HEK293 (cell line): ENCODE measurements around the gene SIL1.

Experiments used
- CTCF ChIA-PET: fragments of 350-600 bp; formaldehyde crosslinking; extraction: SDS; loops from one replicate; lab custom pipeline; 2021; ENCODE audit warnings: antibody characterized with exemption; lab: Yijun Ruan, JAX
- POLR2A ChIA-PET: fragments of 300-600 bp; formaldehyde crosslinking; extraction: SDS; loops from one replicate; lab custom pipeline; 2020; ENCODE audit warnings: antibody characterized with exemption, inconsistent platforms; lab: Yijun Ruan, JAX
- H3K27ac ChIP-seq: fragments of 200-500 bp; sonication (Bioruptor generic); 2 replicates; pipeline ENCODE4 v1.5.1; 2014; ENCODE audit warnings: low read depth, low read length, control low read depth, inconsistent platforms; ENCODE audit errors: extremely low read depth
- H3K36me3 ChIP-seq, 2 experiments: fragments of 200-500 bp in 1 of 2; sonication (Bioruptor generic) in 1 of 2; 1 replicate in 1 of 2; 2 replicates in 1 of 2; pipeline ENCODE4 v1.5.1; 2014 to 2017; ENCODE audit warnings: inconsistent platforms in 2 of 2, low read length in 2 of 2; ENCODE audit not compliant: control insufficient read depth in 2 of 2, insufficient read depth in 1 of 2
- H3K4me1 ChIP-seq: fragments of 200-500 bp; sonication (Bioruptor generic); 2 replicates; pipeline ENCODE4 v1.5.1; 2014; ENCODE audit warnings: mild to moderate bottlenecking, low read length, inconsistent platforms; ENCODE audit not compliant: control insufficient read depth, insufficient read depth
- H3K4me3 ChIP-seq: 2 replicates; pipeline ENCODE4 v1.5.1; 2011; ENCODE audit warnings: low read depth, mild to moderate bottlenecking, control low read depth, low read length, moderate library complexity
- H3K9me3 ChIP-seq: fragments of 200-500 bp; sonication (Bioruptor generic); 2 replicates; pipeline ENCODE4 v1.5.1; 2014; ENCODE audit warnings: low read depth, low read length, inconsistent platforms; ENCODE audit not compliant: control insufficient read depth, insufficient read depth
- GLI2 ChIP-seq: fragments of 450-650 bp; formaldehyde crosslinking; IDR thresholded peaks from 2 replicates; pipeline ENCODE4; 2017; ENCODE audit warnings: missing biosample characterization, missing genetic modification characterization, low read depth, borderline replicate concordance
- GLIS2 ChIP-seq: fragments of 450-650 bp; formaldehyde crosslinking; IDR thresholded peaks from 2 replicates; pipeline ENCODE4 v1.5.1; 2016; ENCODE audit warnings: missing biosample characterization, missing genetic modification characterization
- KLF10 ChIP-seq: fragments of 450-650 bp; IDR thresholded peaks from 2 replicates; pipeline ENCODE4 v1.5.1; 2018; ENCODE audit warnings: missing biosample characterization, mild to moderate bottlenecking, missing genetic modification characterization
- PATZ1 ChIP-seq: fragments of 450-650 bp; formaldehyde crosslinking; IDR thresholded peaks from 2 replicates; pipeline ENCODE4 v1.5.1; 2016; ENCODE audit warnings: missing biosample characterization, missing genetic modification characterization
- PRDM1 ChIP-seq: fragments of 450-650 bp; formaldehyde crosslinking; IDR thresholded peaks from 2 replicates; pipeline ENCODE4; 2016; ENCODE audit warnings: missing biosample characterization, missing genetic modification characterization
- SCRT1 ChIP-seq: fragments of 450-650 bp; formaldehyde crosslinking; IDR thresholded peaks from 2 replicates; pipeline ENCODE4 v1.5.1; 2016; ENCODE audit warnings: missing biosample characterization, missing genetic modification characterization, borderline replicate concordance
- SCRT2 ChIP-seq: fragments of 450-650 bp; formaldehyde crosslinking; IDR thresholded peaks from 2 replicates; pipeline ENCODE4 v1.5.1; 2016; ENCODE audit warnings: missing biosample characterization, missing genetic modification characterization
- SP7 ChIP-seq: fragments of 450-650 bp; formaldehyde crosslinking; IDR thresholded peaks from 2 replicates; pipeline ENCODE4 v1.5.1; 2016; ENCODE audit warnings: missing biosample characterization, missing genetic modification characterization
- ZNF138 ChIP-seq: fragments of 450-650 bp; formaldehyde crosslinking; IDR thresholded peaks from 2 replicates; pipeline ENCODE4 v1.5.1; 2016; ENCODE audit warnings: missing biosample characterization, missing genetic modification characterization, borderline replicate concordance
- ZNF211 ChIP-seq: fragments of 450-650 bp; formaldehyde crosslinking; IDR thresholded peaks from 2 replicates; pipeline ENCODE4 v1.5.1; 2016; ENCODE audit warnings: low read depth, missing biosample characterization, missing genetic modification characterization
- ZNF37A ChIP-seq: fragments of 450-650 bp; IDR thresholded peaks from 2 replicates; pipeline ENCODE4 v1.5.1; 2018; ENCODE audit warnings: missing biosample characterization, missing genetic modification characterization
- ZNF501 ChIP-seq: fragments of 450-650 bp; formaldehyde crosslinking; IDR thresholded peaks from 2 replicates; pipeline ENCODE4 v1.5.1; 2016; ENCODE audit warnings: missing biosample characterization, missing genetic modification characterization
- ZNF510 ChIP-seq: fragments of 450-650 bp; formaldehyde crosslinking; IDR thresholded peaks from 2 replicates; pipeline ENCODE4 v1.5.1; 2018; ENCODE audit warnings: mild to moderate bottlenecking, missing genetic modification characterization, missing biosample characterization; ENCODE audit not compliant: insufficient replicate concordance
- ZNF544 ChIP-seq: fragments of 450-650 bp; formaldehyde crosslinking; IDR thresholded peaks from 2 replicates; pipeline ENCODE4 v1.5.0; 2017; ENCODE audit warnings: missing biosample characterization, missing genetic modification characterization
- ZNF621 ChIP-seq: fragments of 450-650 bp; formaldehyde crosslinking; IDR thresholded peaks from 2 replicates; pipeline ENCODE4 v1.5.1; 2017; ENCODE audit warnings: missing biosample characterization, missing genetic modification characterization
- ZNF624 ChIP-seq: fragments of 450-650 bp; formaldehyde crosslinking; IDR thresholded peaks from 2 replicates; pipeline ENCODE4 v1.5.1; 2017; ENCODE audit warnings: missing biosample characterization, missing genetic modification characterization
- ZNF629 ChIP-seq: fragments of 450-650 bp; formaldehyde crosslinking; IDR thresholded peaks from 2 replicates; pipeline ENCODE4 v1.5.1; 2017; ENCODE audit warnings: missing biosample characterization, missing genetic modification characterization
- ZNF658 ChIP-seq: fragments of 450-650 bp; formaldehyde crosslinking; IDR thresholded peaks from 2 replicates; pipeline ENCODE4; 2016; ENCODE audit warnings: missing biosample characterization, missing genetic modification characterization
- TF ChIP-seq, protein P1 (sequence below): fragments of 450-650 bp; formaldehyde crosslinking; IDR thresholded peaks from 2 replicates; pipeline ENCODE4 v1.5.1; 2016; ENCODE audit warnings: missing biosample characterization, missing genetic modification characterization
- TF ChIP-seq, protein P2 (sequence below): fragments of 450-650 bp; formaldehyde crosslinking; IDR thresholded peaks from 2 replicates; pipeline ENCODE4 v1.5.1; 2016; ENCODE audit warnings: missing biosample characterization, missing genetic modification characterization
- TF ChIP-seq, protein P3 (sequence below): fragments of 450-650 bp; formaldehyde crosslinking; IDR thresholded peaks from 2 replicates; pipeline ENCODE4 v1.5.1; 2017; ENCODE audit warnings: missing biosample characterization, mild to moderate bottlenecking, missing genetic modification characterization, moderate library complexity

The SIL1 gene

GRCh38 chr5:138911441-138911840 is 286.7 kb downstream of the SIL1 start:
- peaks cover 5 to 26% of the 10 kb centered on the region in 2 experiments; a peak in 2 of 3 replicates for H3K36me3 ChIP-seq
- no peak for TF ChIP-seq ZNF658
- no peak for TF ChIP-seq PRDM1 (tag by site-specific recombination)
- TF ChIP-seq GLI2: no peak
- no peak for TF ChIP-seq ZNF510 (tag by site-specific recombination)
- TF ChIP-seq, protein P1, sequence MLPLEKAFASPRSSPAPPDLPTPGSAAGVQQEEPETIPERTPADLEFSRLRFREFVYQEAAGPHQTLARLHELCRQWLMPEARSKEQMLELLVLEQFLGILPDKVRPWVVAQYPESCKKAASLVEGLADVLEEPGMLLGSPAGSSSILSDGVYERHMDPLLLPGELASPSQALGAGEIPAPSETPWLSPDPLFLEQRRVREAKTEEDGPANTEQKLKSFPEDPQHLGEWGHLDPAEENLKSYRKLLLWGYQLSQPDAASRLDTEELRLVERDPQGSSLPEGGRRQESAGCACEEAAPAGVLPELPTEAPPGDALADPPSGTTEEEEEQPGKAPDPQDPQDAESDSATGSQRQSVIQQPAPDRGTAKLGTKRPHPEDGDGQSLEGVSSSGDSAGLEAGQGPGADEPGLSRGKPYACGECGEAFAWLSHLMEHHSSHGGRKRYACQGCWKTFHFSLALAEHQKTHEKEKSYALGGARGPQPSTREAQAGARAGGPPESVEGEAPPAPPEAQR (tag by site-specific recombination): no peak
- TF ChIP-seq, all 188 proteins: peak for 0
- no peaks in the 10 kb centered on the region for H3K4me1 ChIP-seq
- no peaks in the 10 kb centered on the region for H3K9me3 ChIP-seq
- ChIA-PET POLR2A (no interaction called here), CTCF (no interaction called here)
- H3K27ac ChIP-seq: no peak overlapping the region
- H3K4me3 ChIP-seq: no peak overlapping the region

DNA sequence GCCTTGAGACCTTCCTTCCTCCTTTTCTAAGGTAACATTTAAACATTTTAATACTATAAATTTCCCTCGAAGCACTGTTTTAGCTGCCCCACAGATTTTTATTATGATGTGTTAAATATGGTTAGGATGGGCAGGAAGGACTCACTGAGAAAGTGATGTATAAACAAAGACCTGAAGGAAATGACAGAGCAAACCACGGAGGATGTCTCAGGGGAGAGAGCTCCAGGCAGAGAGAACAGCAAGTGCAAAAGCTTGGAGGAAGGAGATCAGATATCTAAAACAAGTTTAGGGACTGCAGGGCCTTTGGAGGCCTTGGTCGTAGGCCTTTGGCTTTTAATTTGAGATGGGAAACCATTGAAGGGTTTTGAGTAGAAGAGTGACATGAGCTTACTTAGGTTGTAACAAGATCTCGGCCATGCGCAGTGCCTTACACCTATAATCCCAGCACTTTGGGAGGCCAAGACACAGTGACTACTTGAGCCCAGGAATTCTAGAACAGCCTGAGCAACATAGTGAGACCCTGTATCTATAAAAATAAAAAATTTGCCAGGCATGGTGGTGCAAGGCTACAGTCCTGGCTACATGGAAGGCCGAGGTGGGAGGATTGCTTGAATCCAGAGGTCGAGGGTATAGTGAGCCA is 287.5 kb downstream of the SIL1 start:
- POLR2A ChIA-PET: no interaction called here
- Histone ChIP-seq H3K4me1 (no peaks in the 10 kb centered on the region), H3K4me3 (no peak overlapping the region)

GRCh38 chr5:138909734-138910133 is 288.4 kb downstream of the SIL1 start:
- Histone ChIP-seq H3K36me3 (peaks cover 9 to 41% of the 10 kb centered on the region in 2 experiments; a peak in 2 of 3 replicates), H3K4me1 (no peaks in the 10 kb centered on the region)
- TF ChIP-seq KLF10 (tag by site-specific recombination) (no peak), SCRT2 (tag by site-specific recombination) (no peak), SP7 (tag by site-specific recombination) (no peak), GLIS2 (no peak), ZNF621 (tag by site-specific recombination) (no peak), ZNF138 (tag by site-specific recombination) (no peak), PATZ1 (no peak), ZNF544 (no peak), ZNF501 (tag by site-specific recombination) (no peak), ZNF211 (no peak)
- TF ChIP-seq, protein P2, sequence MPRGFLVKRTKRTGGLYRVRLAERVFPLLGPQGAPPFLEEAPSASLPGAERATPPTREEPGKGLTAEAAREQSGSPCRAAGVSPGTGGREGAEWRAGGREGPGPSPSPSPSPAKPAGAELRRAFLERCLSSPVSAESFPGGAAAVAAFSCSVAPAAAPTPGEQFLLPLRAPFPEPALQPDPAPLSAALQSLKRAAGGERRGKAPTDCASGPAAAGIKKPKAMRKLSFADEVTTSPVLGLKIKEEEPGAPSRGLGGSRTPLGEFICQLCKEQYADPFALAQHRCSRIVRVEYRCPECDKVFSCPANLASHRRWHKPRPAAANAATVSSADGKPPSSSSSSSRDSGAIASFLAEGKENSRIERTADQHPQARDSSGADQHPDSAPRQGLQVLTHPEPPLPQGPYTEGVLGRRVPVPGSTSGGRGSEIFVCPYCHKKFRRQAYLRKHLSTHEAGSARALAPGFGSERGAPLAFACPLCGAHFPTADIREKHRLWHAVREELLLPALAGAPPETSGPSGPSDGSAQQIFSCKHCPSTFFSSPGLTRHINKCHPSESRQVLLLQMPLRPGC (tag by site-specific recombination): no peak
- TF ChIP-seq, protein P3, sequence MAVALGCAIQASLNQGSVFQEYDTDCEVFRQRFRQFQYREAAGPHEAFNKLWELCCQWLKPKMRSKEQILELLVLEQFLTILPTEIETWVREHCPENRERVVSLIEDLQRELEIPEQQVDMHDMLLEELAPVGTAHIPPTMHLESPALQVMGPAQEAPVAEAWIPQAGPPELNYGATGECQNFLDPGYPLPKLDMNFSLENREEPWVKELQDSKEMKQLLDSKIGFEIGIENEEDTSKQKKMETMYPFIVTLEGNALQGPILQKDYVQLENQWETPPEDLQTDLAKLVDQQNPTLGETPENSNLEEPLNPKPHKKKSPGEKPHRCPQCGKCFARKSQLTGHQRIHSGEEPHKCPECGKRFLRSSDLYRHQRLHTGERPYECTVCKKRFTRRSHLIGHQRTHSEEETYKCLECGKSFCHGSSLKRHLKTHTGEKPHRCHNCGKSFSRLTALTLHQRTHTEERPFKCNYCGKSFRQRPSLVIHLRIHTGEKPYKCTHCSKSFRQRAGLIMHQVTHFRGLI (tag by site-specific recombination): no peak
- TF ChIP-seq, all 188 proteins: peak for 0
- POLR2A ChIA-PET: no interaction called here
- H3K4me3 ChIP-seq: no peak overlapping the region
- CTCF ChIA-PET: interaction anchor here (0.7 kb wide), 1 partner anchor 123 kb away, joined by 3 read pairs; no protein-coding TSS in a partner anchor
- no peaks in the 10 kb centered on the region for H3K9me3 ChIP-seq
- H3K27ac ChIP-seq: no peak overlapping the region

More for the DNA sequence above, 287.5 kb downstream of the SIL1 start:
- Histone ChIP-seq H3K36me3 (peaks cover 5 to 34% of the 10 kb centered on the region in 2 experiments; a peak in 2 of 3 replicates), H3K9me3 (no peaks in the 10 kb centered on the region)
- TF ChIP-seq ZNF37A (tag by site-specific recombination): no peak
- TF ChIP-seq ZNF624 (tag by site-specific recombination): no peak
- TF ChIP-seq ZNF629 (tag by site-specific recombination): no peak
- no peak for TF ChIP-seq SCRT1 (tag by site-specific recombination)
- TF ChIP-seq, all 188 proteins: peak for 0
- CTCF ChIA-PET: interaction anchor here (0.7 kb wide), 1 partner anchor 124 kb away, joined by 3 read pairs; no protein-coding TSS in a partner anchor
- H3K27ac ChIP-seq: no peak overlapping the region
